ENCODE results near the gene TENM4.

DNA sequence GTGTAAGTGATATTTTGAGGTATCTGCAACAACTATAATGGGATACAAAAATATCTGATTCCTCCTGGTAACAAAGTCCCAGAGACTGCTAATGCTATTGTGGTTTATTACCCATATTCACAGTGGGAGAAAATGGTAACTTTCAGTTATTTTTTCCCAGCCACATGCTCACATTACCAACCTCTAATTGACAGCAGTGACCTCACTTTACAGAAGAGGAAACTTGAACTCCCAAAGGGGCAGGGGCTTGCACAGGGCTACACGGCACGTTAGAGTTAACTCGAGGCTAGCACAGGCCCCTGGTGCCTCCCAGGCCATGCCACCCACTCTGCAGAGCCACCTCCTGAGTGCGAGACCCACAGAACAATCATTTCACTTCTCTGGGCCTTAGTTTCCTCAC lies 132.4 kb downstream of the TENM4 start:
- no peak for TF ChIP-seq CTCF (tag by site-specific recombination; IDR thresholded peaks at IDR 0.05)
- no peak for TF ChIP-seq ZEB2 (tag by site-specific recombination; IDR thresholded peaks at IDR 0.05)
- TF ChIP-seq, protein P1, sequence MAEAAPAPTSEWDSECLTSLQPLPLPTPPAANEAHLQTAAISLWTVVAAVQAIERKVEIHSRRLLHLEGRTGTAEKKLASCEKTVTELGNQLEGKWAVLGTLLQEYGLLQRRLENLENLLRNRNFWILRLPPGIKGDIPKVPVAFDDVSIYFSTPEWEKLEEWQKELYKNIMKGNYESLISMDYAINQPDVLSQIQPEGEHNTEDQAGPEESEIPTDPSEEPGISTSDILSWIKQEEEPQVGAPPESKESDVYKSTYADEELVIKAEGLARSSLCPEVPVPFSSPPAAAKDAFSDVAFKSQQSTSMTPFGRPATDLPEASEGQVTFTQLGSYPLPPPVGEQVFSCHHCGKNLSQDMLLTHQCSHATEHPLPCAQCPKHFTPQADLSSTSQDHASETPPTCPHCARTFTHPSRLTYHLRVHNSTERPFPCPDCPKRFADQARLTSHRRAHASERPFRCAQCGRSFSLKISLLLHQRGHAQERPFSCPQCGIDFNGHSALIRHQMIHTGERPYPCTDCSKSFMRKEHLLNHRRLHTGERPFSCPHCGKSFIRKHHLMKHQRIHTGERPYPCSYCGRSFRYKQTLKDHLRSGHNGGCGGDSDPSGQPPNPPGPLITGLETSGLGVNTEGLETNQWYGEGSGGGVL (tag by site-specific recombination; IDR thresholded peaks at IDR 0.05): no peak
- TF ChIP-seq ATF2 (tag by site-specific recombination; IDR thresholded peaks at IDR 0.05; ENCODE audit: low read depth): no peak
- TF ChIP-seq, protein P2, sequence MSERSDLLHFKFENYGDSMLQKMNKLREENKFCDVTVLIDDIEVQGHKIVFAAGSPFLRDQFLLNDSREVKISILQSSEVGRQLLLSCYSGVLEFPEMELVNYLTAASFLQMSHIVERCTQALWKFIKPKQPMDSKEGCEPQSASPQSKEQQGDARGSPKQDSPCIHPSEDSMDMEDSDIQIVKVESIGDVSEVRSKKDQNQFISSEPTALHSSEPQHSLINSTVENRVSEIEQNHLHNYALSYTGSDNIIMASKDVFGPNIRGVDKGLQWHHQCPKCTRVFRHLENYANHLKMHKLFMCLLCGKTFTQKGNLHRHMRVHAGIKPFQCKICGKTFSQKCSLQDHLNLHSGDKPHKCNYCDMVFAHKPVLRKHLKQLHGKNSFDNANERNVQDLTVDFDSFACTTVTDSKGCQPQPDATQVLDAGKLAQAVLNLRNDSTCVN (tag by site-specific recombination; optimal IDR thresholded peaks at IDR 0.05): no peak
- TF ChIP-seq, protein P3, sequence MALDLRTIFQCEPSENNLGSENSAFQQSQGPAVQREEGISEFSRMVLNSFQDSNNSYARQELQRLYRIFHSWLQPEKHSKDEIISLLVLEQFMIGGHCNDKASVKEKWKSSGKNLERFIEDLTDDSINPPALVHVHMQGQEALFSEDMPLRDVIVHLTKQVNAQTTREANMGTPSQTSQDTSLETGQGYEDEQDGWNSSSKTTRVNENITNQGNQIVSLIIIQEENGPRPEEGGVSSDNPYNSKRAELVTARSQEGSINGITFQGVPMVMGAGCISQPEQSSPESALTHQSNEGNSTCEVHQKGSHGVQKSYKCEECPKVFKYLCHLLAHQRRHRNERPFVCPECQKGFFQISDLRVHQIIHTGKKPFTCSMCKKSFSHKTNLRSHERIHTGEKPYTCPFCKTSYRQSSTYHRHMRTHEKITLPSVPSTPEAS (tag by site-specific recombination; IDR thresholded peaks at IDR 0.05): no peak
- TF ChIP-seq, protein P4, sequence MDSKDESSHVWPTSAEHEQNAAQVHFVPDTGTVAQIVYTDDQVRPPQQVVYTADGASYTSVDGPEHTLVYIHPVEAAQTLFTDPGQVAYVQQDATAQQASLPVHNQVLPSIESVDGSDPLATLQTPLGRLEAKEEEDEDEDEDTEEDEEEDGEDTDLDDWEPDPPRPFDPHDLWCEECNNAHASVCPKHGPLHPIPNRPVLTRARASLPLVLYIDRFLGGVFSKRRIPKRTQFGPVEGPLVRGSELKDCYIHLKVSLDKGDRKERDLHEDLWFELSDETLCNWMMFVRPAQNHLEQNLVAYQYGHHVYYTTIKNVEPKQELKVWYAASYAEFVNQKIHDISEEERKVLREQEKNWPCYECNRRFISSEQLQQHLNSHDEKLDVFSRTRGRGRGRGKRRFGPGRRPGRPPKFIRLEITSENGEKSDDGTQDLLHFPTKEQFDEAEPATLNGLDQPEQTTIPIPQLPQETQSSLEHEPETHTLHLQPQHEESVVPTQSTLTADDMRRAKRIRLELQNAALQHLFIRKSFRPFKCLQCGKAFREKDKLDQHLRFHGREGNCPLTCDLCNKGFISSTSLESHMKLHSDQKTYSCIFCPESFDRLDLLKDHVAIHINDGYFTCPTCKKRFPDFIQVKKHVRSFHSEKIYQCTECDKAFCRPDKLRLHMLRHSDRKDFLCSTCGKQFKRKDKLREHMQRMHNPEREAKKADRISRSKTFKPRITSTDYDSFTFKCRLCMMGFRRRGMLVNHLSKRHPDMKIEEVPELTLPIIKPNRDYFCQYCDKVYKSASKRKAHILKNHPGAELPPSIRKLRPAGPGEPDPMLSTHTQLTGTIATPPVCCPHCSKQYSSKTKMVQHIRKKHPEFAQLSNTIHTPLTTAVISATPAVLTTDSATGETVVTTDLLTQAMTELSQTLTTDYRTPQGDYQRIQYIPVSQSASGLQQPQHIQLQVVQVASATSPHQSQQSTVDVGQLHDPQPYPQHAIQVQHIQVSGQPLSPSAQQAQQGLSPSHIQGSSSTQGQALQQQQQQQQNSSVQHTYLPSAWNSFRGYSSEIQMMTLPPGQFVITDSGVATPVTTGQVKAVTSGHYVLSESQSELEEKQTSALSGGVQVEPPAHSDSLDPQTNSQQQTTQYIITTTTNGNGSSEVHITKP (tag by site-specific recombination; IDR thresholded peaks at IDR 0.05): no peak
- TF ChIP-seq HOXD13 (CRISPR knock-in tag; IDR thresholded peaks at IDR 0.05; ENCODE audit: borderline replicate concordance): no peak
